Measurements from ENCODE around the gene ATP2B2.

DNA sequence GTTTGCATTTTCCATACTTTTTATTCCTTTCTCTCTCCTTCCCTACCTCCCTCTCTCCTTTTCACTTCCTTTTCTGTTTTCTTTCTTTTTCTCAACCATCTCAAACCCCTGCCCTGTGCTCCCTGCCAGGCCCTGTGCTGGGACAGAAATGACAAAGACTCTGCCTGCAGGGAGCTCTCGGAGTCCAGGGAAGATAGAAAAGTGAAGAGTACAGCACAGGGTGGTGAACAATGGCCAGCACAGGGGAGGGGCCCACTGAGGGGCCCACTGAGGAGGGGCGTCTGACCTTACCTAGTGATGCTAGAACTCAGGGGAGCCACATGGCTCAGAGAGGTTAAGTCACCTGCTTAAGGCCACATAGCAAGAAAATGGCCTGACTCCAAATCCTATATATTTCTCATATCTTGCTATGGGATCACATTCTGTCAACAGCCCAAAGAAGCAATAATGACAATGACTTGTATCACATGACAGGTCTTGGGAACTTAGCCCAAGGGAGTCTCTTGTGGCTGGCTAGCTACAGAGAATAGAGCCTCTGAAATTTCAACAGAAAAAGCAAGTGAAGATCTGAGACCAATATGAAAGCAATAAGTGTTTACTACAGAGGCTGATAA lies 44.3 kb upstream of the ATP2B2 start:
- TF ChIP-seq EZH2 (IDR thresholded peaks at IDR 0.05), result no peak
- TF ChIP-seq, protein P1, sequence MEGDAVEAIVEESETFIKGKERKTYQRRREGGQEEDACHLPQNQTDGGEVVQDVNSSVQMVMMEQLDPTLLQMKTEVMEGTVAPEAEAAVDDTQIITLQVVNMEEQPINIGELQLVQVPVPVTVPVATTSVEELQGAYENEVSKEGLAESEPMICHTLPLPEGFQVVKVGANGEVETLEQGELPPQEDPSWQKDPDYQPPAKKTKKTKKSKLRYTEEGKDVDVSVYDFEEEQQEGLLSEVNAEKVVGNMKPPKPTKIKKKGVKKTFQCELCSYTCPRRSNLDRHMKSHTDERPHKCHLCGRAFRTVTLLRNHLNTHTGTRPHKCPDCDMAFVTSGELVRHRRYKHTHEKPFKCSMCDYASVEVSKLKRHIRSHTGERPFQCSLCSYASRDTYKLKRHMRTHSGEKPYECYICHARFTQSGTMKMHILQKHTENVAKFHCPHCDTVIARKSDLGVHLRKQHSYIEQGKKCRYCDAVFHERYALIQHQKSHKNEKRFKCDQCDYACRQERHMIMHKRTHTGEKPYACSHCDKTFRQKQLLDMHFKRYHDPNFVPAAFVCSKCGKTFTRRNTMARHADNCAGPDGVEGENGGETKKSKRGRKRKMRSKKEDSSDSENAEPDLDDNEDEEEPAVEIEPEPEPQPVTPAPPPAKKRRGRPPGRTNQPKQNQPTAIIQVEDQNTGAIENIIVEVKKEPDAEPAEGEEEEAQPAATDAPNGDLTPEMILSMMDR (IDR thresholded peaks at IDR 0.05), result no peak
- no peak for TF ChIP-seq EZH2phosphoT487 (IDR thresholded peaks at IDR 0.05)
